HepG2 (cell line): Measurements from ENCODE around the gene BRCA1. TPM values are rescaled to one million over a fixed set of nuclear protein-coding genes. Genes with fewer than 3 reads are reported as not detected.

Experiments used
- ATF7 ChIP-seq, 2 experiments: fragments of 450-650 bp in 1 of 2; sonication (generic) in 1 of 2; formaldehyde crosslinking in 1 of 2; IDR thresholded peaks; 2 replicates each; pipeline versions ENCODE4 v1.4.0 to v1.6.1; 2016 to 2020; ENCODE audit warnings: antibody characterized with exemption in 1 of 2, mild to moderate bottlenecking in 1 of 2, missing genetic modification reagents in 1 of 2
- FOXA3 ChIP-seq: IDR thresholded peaks from 2 replicates; pipeline ENCODE4 v1.6.1; 2016; ENCODE audit warnings: missing genetic modification reagents, missing compliant biosample characterization
- GATAD2A ChIP-seq: IDR thresholded peaks from 2 replicates; pipeline ENCODE4 v1.6.1; 2016
- JARID2 ChIP-seq: sonication (generic); formaldehyde crosslinking; IDR thresholded peaks from 2 replicates; pipeline ENCODE4 v1.8.1; 2023; ENCODE audit warnings: missing genetic modification reagents, inconsistent platforms; ENCODE audit not compliant: insufficient replicate concordance
- KDM3A ChIP-seq: IDR thresholded peaks from 2 replicates; pipeline ENCODE4 v1.6.1; 2018; ENCODE audit warnings: low read depth, missing compliant biosample characterization
- RFXAP ChIP-seq: sonication (generic); formaldehyde crosslinking; IDR thresholded peaks from 2 replicates; pipeline ENCODE4 v1.4.0; 2020; ENCODE audit warnings: missing genetic modification reagents, borderline replicate concordance
- ZNF543 ChIP-seq: sonication (generic); formaldehyde crosslinking; IDR thresholded peaks from 2 replicates; pipeline ENCODE4 v1.4.0; 2020; ENCODE audit warnings: mild to moderate bottlenecking, missing genetic modification reagents
- ZNF883 ChIP-seq: sonication (generic); formaldehyde crosslinking; IDR thresholded peaks from 2 replicates; pipeline ENCODE4 v1.5.1; 2020; ENCODE audit warnings: mild to moderate bottlenecking, missing genetic modification reagents; ENCODE audit errors: not compliant biosample characterization
- polyA plus RNA-seq, 8 experiments: library from polyadenylated mRNA; depleted of rRNA in 3 of 8; stranded (reverse) in 7 of 8; unstranded in 1 of 8; fragments of >200 nt; fragmentation: Illumina TruSeq in 4 of 8; extraction: Trizol in 4 of 8; gene quantifications; 2 replicates each; pipeline versions ENCODE4 v1.2.1 to v1.2.3, GENCODE V29; 2011 to 2016; ENCODE audit warnings: low read depth in 4 of 8, missing spikeins in 1 of 8, mixed read lengths in 1 of 8; ENCODE audit not compliant: insufficient read depth in 1 of 8
- total RNA-seq, 5 experiments: library from RNA; depleted of rRNA; stranded (reverse); fragments of >200 nt; fragmentation: Illumina TruSeq; extraction: Trizol; gene quantifications; 2 replicates each; pipeline ENCODE4 v1.2.3, GENCODE V29; 2016; ENCODE audit warnings: low read depth in 1 of 5
- TF ChIP-seq, protein P1 (sequence below): sonication (generic); formaldehyde crosslinking; IDR thresholded peaks from one replicate; pipeline ENCODE4 v1.5.1; 2020; ENCODE audit warnings: mild to moderate bottlenecking, missing genetic modification reagents; ENCODE audit errors: not compliant biosample characterization
- TF ChIP-seq, protein P2 (sequence below): sonication (generic); formaldehyde crosslinking; IDR thresholded peaks from 2 replicates; pipeline ENCODE4 v1.4.0; 2020; ENCODE audit warnings: missing genetic modification reagents
- TF ChIP-seq, protein P3 (sequence below): sonication (generic); formaldehyde crosslinking; IDR thresholded peaks from 2 replicates; pipeline ENCODE4 v1.5.1; 2020; ENCODE audit warnings: missing genetic modification reagents, mild to moderate bottlenecking, borderline replicate concordance
- TF ChIP-seq, protein P4 (sequence below): sonication (generic); formaldehyde crosslinking; IDR thresholded peaks from 2 replicates; pipeline ENCODE4 v1.4.0; 2020; ENCODE audit warnings: missing genetic modification reagents, borderline replicate concordance

The BRCA1 gene
- total and polyA plus RNA-seq, 2 of the 13 experiments (the other 11 are each of a cell fraction or from before 2014, with no cell fraction given): 13.3 to 37.5 TPM

DNA sequence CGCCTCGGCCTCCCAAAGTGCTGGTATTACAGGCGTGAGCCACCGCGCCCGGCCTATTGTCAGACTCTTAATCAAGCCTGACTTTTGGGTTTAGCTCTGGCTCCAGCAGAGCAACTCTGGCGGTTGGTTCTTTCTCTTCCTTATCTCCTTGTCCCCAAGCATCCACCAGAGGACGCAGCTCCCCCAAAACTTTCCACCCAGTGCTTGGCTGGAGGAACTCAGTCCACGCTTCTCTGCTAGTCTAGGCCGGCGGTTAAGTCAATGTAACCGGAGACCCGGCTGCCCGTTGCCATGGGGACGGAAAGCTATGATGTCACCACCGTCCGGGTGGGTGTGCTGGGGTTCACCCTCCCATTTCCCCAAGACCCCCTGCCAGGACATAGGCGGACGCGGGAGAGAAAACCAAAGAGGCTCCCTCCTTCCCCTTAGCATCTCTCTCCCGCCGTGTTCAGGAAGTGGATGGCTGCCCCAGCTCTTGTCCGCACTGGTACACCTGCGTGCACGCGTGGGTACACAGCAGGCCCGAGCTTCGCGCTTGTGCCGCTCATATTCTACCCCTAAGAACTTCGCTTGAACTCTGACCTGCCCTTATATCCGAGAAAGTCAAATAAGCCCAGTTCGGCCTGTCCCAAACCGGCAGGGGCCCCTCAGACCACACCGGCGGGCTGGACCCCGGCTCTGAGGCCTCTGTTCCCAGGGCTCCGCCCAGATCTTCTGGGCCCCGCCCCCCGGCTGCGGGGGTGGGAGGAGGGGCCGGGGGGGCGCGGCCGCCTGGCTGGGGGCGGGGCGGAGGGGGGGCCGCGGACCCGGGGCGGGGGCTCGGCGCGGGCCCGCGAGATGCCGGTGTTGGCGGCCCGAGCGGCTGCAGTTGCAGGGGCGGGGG is 100.5 kb downstream of the BRCA1 start, which contains the start of gene RND2 (continued):
- TF ChIP-seq, protein P1, sequence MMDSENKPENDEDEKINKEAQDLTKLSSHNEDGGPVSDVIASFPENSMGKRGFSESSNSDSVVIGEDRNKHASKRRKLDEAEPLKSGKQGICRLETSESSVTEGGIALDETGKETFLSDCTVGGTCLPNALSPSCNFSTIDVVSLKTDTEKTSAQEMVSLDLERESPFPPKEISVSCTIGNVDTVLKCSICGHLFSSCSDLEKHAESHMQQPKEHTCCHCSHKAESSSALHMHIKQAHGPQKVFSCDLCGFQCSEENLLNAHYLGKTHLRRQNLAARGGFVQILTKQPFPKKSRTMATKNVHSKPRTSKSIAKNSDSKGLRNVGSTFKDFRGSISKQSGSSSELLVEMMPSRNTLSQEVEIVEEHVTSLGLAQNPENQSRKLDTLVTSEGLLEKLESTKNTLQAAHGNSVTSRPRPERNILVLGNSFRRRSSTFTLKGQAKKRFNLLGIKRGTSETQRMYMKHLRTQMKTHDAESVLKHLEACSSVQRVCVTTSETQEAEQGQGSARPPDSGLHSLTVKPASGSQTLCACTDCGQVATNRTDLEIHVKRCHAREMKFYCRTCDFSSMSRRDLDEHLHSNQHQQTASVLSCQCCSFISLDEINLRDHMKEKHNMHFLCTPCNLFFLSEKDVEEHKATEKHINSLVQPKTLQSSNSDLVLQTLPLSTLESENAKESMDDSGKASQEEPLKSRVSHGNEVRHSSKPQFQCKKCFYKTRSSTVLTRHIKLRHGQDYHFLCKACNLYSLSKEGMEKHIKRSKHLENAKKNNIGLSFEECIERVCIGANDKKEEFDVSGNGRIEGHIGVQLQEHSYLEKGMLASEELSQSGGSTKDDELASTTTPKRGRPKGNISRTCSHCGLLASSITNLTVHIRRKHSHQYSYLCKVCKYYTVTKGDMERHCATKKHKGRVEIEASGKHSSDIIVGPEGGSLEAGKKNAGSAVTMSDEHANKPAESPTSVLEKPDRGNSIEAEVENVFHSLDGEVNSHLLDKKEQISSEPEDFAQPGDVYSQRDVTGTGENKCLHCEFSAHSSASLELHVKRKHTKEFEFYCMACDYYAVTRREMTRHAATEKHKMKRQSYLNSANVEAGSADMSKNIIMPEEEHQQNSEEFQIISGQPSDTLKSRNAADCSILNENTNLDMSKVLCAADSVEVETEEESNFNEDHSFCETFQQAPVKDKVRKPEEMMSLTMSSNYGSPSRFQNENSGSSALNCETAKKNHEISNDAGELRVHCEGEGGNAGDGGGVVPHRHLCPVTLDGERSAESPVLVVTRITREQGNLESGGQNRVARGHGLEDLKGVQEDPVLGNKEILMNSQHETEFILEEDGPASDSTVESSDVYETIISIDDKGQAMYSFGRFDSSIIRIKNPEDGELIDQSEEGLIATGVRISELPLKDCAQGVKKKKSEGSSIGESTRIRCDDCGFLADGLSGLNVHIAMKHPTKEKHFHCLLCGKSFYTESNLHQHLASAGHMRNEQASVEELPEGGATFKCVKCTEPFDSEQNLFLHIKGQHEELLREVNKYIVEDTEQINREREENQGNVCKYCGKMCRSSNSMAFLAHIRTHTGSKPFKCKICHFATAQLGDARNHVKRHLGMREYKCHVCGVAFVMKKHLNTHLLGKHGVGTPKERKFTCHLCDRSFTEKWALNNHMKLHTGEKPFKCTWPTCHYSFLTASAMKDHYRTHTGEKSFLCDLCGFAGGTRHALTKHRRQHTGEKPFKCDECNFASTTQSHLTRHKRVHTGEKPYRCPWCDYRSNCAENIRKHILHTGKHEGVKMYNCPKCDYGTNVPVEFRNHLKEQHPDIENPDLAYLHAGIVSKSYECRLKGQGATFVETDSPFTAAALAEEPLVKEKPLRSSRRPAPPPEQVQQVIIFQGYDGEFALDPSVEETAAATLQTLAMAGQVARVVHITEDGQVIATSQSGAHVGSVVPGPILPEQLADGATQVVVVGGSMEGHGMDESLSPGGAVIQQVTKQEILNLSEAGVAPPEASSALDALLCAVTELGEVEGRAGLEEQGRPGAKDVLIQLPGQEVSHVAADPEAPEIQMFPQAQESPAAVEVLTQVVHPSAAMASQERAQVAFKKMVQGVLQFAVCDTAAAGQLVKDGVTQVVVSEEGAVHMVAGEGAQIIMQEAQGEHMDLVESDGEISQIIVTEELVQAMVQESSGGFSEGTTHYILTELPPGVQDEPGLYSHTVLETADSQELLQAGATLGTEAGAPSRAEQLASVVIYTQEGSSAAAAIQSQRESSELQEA (CRISPR knock-in tag): no peak
- TF ChIP-seq JARID2 (CRISPR knock-in tag) (peak; percentile 87), RFXAP (CRISPR knock-in tag) (0 out of 2 replicates have a peak, but pooled peaks have one; percentile 49), FOXA3 (peak; percentile 54; the same call in 1 of the 2 replicates), ZNF543 (CRISPR knock-in tag) (no peak), GATAD2A (CRISPR knock-in tag) (peak; percentile 86), ATF7 (IDR thresholded peaks at IDR 0.05) (peak; percentile 90), ATF7 (CRISPR knock-in tag; IDR thresholded peaks at IDR 0.05) (peak; percentile 96), KDM3A (CRISPR knock-in tag) (peak; percentile 97), ZNF883 (CRISPR knock-in tag) (no peak)
- TF ChIP-seq, protein P2, sequence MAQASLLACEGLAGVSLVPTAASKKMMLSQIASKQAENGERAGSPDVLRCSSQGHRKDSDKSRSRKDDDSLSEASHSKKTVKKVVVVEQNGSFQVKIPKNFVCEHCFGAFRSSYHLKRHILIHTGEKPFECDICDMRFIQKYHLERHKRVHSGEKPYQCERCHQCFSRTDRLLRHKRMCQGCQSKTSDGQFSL: peak; percentile 47; the same call in 1 of the 2 replicates
- TF ChIP-seq, protein P3, sequence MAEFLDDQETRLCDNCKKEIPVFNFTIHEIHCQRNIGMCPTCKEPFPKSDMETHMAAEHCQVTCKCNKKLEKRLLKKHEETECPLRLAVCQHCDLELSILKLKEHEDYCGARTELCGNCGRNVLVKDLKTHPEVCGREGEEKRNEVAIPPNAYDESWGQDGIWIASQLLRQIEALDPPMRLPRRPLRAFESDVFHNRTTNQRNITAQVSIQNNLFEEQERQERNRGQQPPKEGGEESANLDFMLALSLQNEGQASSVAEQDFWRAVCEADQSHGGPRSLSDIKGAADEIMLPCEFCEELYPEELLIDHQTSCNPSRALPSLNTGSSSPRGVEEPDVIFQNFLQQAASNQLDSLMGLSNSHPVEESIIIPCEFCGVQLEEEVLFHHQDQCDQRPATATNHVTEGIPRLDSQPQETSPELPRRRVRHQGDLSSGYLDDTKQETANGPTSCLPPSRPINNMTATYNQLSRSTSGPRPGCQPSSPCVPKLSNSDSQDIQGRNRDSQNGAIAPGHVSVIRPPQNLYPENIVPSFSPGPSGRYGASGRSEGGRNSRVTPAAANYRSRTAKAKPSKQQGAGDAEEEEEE: peak; percentile 55; the same call in 1 of the 2 replicates
- TF ChIP-seq, protein P4, sequence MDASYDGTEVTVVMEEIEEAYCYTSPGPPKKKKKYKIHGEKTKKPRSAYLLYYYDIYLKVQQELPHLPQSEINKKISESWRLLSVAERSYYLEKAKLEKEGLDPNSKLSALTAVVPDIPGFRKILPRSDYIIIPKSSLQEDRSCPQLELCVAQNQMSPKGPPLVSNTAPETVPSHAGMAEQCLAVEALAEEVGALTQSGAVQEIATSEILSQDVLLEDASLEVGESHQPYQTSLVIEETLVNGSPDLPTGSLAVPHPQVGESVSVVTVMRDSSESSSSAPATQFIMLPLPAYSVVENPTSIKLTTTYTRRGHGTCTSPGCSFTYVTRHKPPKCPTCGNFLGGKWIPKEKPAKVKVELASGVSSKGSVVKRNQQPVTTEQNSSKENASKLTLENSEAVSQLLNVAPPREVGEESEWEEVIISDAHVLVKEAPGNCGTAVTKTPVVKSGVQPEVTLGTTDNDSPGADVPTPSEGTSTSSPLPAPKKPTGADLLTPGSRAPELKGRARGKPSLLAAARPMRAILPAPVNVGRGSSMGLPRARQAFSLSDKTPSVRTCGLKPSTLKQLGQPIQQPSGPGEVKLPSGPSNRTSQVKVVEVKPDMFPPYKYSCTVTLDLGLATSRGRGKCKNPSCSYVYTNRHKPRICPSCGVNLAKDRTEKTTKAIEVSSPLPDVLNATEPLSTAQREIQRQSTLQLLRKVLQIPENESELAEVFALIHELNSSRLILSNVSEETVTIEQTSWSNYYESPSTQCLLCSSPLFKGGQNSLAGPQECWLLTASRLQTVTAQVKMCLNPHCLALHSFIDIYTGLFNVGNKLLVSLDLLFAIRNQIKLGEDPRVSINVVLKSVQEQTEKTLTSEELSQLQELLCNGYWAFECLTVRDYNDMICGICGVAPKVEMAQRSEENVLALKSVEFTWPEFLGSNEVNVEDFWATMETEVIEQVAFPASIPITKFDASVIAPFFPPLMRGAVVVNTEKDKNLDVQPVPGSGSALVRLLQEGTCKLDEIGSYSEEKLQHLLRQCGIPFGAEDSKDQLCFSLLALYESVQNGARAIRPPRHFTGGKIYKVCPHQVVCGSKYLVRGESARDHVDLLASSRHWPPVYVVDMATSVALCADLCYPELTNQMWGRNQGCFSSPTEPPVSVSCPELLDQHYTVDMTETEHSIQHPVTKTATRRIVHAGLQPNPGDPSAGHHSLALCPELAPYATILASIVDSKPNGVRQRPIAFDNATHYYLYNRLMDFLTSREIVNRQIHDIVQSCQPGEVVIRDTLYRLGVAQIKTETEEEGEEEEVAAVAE (CRISPR knock-in tag): peak; percentile 81; the same call in 1 of the 2 replicates
